Muscle layer of colon (tissue), 2 donors: ENCODE results near the gene KCTD21.

Experiments used
- H3K27ac ChIP-seq: one replicate; pipeline ENCODE4 v1.7.0; 2013; ENCODE audit warnings: low read depth, mild to moderate bottlenecking, low read length, moderate library complexity
- H3K27me3 ChIP-seq, 2 donors: one replicate each; pipeline ENCODE4 v1.7.0; 2013; ENCODE audit warnings: low read length in 2 of 2, mild to moderate bottlenecking in 2 of 2; ENCODE audit not compliant: insufficient read depth in 2 of 2, control insufficient read depth in 1 of 2
- H3K36me3 ChIP-seq: one replicate; pipeline ENCODE4 v1.7.0; 2013; ENCODE audit warnings: mild to moderate bottlenecking, low read length; ENCODE audit not compliant: insufficient read depth
- H3K4me1 ChIP-seq: one replicate; pipeline ENCODE4 v1.7.0; 2013; ENCODE audit warnings: mild to moderate bottlenecking, low read length; ENCODE audit not compliant: insufficient read depth
- H3K4me3 ChIP-seq, 2 donors: one replicate each; pipeline ENCODE4 v1.7.0; 2013; ENCODE audit warnings: low read length in 2 of 2, low read depth in 1 of 2, mild to moderate bottlenecking in 1 of 2, moderate library complexity in 1 of 2
- H3K9ac ChIP-seq: one replicate; pipeline ENCODE4 v1.7.0; 2013; ENCODE audit warnings: low read length
- H3K9me3 ChIP-seq: one replicate; pipeline ENCODE4 v1.7.0; 2013; ENCODE audit warnings: mild to moderate bottlenecking, low read length
- donor health status: abdominal sarcoma.
- donor health status: Adenocarcinoma of cecum.

Gene KCTD21

DNA sequence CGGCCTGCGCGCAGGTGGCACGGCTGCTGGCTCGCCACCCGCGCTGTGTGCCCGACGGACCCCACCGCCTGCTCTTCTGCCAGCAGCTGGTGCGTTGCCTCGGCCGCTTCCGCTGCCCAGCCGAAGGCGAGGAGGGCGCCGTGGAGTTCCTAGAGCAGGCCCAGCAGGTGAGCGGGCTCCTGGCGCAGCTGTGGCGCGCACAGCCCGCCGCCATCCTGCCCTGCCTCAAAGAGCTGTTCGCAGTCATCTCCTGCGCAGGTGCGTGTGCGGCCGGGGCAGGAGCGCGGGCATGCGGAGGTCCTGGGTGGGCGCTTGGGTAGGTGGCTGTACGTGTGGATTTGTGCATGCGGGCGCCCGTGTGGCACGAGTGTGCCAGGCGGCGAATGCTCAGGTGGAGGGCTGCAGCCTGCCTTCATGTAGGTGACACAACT is 8.2 kb upstream of the KCTD21 start:
- Histone ChIP-seq H3K27ac (no peak overlapping the region), H3K36me3 (peaks cover 35% of the 10 kb centered on the region), H3K9me3 (no peaks in the 10 kb centered on the region), H3K9ac (no peak overlapping the region), H3K27me3 (no peaks in the 10 kb centered on the region), H3K4me1 (no peaks in the 10 kb centered on the region), H3K4me3 (no peak overlapping the region)

DNA sequence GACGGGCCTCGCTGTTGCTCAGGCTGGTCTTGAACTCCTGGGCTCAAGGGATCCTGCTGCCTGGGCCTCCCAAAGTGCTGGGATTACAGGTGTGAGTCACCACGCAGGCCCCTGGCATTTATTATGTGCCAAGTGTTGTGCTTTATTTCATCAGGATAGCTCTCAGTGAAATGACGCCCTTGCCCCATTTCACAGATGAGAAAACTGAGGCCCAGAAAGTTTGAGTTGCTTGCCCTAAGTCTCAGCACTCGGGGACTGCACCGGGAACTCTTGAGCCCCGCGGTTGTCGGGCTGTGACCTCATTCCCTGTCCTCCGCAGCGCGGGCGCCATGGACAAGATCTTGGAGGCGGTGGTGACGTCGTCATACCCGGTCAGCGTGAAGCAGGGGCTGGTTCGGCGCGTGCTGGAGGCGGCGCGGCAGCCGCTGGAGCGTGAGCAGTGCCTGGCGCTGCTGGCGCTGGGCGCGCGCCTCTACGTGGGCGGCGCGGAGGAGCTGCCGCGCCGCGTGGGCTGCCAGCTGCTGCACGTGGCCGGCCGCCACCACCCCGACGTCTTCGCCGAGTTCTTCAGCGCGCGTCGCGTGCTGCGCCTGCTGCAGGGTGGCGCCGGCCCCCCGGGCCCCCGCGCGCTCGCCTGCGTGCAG is 7.6 kb upstream of the KCTD21 start:
- no peak overlapping the region for H3K9ac ChIP-seq
- H3K36me3 ChIP-seq, result peaks cover 30% of the 10 kb centered on the region
- H3K9me3 ChIP-seq, result no peaks in the 10 kb centered on the region
- no peaks in the 10 kb centered on the region for H3K27me3 ChIP-seq
- H3K4me1 ChIP-seq, result peaks cover 4% of the 10 kb centered on the region
- no peak overlapping the region for H3K27ac ChIP-seq
- no peak overlapping the region for H3K4me3 ChIP-seq

- H3K27me3 ChIP-seq, result no peaks in the 10 kb centered on the region
- H3K9ac ChIP-seq, result no peak overlapping the region
- no peaks in the 10 kb centered on the region for H3K9me3 ChIP-seq
- no peak overlapping the region for H3K27ac ChIP-seq
- H3K4me3 ChIP-seq, result no peak overlapping the region
- peaks cover 15% of the 10 kb centered on the region for H3K36me3 ChIP-seq
- H3K4me1 ChIP-seq, result peaks cover 19% of the 10 kb centered on the region
These were observed 6.1 kb upstream of the KCTD21 start for GRCh38 chr11:78194490-78194889.

DNA sequence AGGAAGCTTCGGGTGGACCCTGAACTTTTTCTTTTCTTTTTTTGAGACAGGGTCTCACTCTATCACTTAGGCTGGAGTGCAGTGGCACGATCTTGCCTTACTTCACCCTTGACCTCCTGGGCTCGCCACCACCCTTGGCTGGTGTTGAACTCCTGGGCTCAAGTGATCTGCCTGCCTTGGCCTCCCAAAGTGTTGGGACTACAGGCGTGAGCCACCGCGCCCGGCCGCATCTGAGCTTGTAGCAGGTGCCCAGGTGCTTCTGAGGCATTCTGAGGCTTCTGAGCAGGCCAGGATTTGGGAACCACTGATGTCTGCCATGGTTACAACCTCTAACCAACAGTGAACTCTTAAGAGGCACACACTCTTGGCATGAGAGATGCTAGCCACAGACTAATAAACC is 5.4 kb upstream of the KCTD21 start:
- Histone ChIP-seq H3K36me3 (peaks cover 14% of the 10 kb centered on the region), H3K4me3 (no peak overlapping the region), H3K27ac (no peak overlapping the region), H3K27me3 (no peaks in the 10 kb centered on the region), H3K9ac (no peak overlapping the region), H3K9me3 (no peaks in the 10 kb centered on the region), H3K4me1 (peaks cover 24% of the 10 kb centered on the region)

DNA sequence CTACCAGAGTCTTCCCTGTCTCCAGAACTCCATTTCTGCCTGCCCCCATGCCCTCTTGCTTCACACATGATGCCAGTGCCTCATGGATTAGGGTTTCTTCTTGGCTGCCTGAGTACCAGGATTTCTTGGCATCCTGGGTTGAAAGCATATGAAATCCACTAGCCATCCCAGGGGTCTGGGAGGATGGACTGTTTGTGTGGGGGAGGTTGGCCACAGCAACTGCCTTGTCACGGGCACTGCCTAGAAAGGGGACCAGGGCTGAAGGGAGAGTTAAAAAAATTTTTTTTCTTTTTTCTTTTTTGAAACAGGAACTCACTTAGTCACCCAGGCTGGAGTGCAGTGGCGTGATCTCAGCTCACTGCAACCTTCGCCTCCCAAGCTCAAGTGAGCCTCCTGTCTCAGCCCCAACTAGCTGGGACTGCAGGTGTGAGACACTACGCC is 4.5 kb upstream of the KCTD21 start:
- no peak overlapping the region for H3K9ac ChIP-seq
- H3K4me1 ChIP-seq, result peaks cover 24% of the 10 kb centered on the region
- H3K4me3 ChIP-seq, result no peak overlapping the region
- no peaks in the 10 kb centered on the region for H3K9me3 ChIP-seq
- no peak overlapping the region for H3K27ac ChIP-seq
- no peaks in the 10 kb centered on the region for H3K27me3 ChIP-seq
- peaks cover 6% of the 10 kb centered on the region for H3K36me3 ChIP-seq

- Histone ChIP-seq H3K4me3 (no peak overlapping the region), H3K36me3 (peaks cover under 1% of the 10 kb centered on the region), H3K27me3 (no peaks in the 10 kb centered on the region), H3K9me3 (no peaks in the 10 kb centered on the region), H3K4me1 (peaks cover 27% of the 10 kb centered on the region), H3K27ac (no peak overlapping the region), H3K9ac (no peak overlapping the region)
These were observed 3.8 kb upstream of the KCTD21 start for GRCh38 chr11:78192223-78192719.

DNA sequence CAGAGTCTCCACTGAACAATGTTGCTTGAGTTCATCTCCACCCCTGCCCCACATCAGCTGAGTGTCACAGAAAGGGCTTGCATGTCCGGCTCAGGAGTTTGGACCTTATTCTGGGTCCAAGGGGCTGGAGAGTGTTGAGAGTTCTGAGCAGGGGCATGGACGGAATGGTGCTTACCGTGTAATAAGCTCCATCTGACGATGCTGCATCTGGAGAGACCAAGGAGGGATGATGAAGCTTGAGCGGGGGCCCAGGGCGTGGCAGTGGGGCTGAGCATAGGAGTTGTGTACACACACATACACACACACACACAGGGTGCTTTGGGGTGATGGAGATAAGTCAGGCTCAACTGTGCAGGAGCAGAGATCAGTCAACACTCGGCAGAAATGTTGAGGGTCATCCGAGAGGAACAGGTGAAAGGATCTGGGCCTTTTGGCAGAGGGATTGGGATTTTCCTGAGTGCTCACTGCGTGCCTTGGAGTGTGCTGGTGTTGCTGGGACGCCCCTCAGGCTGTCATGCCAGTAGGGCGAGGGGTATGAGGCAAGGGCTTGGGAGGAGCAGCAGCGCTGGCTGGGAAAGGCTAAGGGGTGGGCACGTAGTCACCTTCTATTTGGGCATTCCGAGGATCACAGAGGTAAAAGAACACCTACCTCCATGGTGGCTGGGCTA is 2.6 kb upstream of the KCTD21 start:
- Histone ChIP-seq H3K9ac (no peak overlapping the region), H3K4me1 (peaks cover 38% of the 10 kb centered on the region), H3K36me3 (no peaks in the 10 kb centered on the region), H3K9me3 (no peaks in the 10 kb centered on the region), H3K27me3 (no peaks in the 10 kb centered on the region), H3K4me3 (peak overlapping the region in 1 of 2 donors; percentile 8), H3K27ac (no peak overlapping the region)

GRCh38 chr11:78190374-78190773 is 1.9 kb upstream of the KCTD21 start:
- Histone ChIP-seq H3K9ac (no peak overlapping the region), H3K4me3 (peak overlapping the region in 1 of 2 donors; percentile 8)

DNA sequence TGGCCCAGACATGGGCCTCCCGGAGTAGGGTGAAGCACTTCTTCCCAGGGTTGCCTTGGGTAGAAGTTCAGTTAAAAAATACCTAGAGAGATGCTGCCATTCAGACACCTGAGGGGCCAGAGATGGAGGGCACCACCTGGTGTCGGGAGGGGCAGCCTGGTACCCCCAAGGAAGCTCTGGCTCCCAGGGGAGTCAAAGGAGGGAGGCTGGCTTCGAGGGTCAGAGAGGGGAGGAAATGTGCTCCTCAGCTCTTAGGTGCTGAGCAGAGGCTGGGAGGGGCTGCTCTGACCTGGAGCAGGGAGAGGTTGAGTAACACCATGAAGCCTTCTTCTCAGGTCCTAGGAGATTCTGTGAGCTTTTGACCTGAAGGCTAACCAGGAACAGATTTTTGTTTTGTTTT is 1.4 kb upstream of the KCTD21 start:
- no peaks in the 10 kb centered on the region for H3K36me3 ChIP-seq
- H3K9ac ChIP-seq, result peak overlapping the region; percentile 54
- peaks cover 38% of the 10 kb centered on the region for H3K4me1 ChIP-seq
- H3K9me3 ChIP-seq, result no peaks in the 10 kb centered on the region
- H3K27me3 ChIP-seq, result no peaks in the 10 kb centered on the region
- H3K4me3 ChIP-seq, result peak overlapping the region; percentile 94 to 95
- H3K27ac ChIP-seq, result peak overlapping the region; percentile 17

More at GRCh38 chr11:78190374-78190773, 1.9 kb upstream of the KCTD21 start:
- Histone ChIP-seq H3K4me1 (peaks cover 38% of the 10 kb centered on the region), H3K27ac (no peak overlapping the region), H3K27me3 (no peaks in the 10 kb centered on the region), H3K36me3 (no peaks in the 10 kb centered on the region), H3K9me3 (no peaks in the 10 kb centered on the region)

GRCh38 chr11:78189174-78189724 is 823 bp upstream of the KCTD21 start:
- no peaks in the 10 kb centered on the region for H3K9me3 ChIP-seq
- H3K4me1 ChIP-seq, result peaks cover 38% of the 10 kb centered on the region
- no peaks in the 10 kb centered on the region for H3K36me3 ChIP-seq
- H3K27me3 ChIP-seq, result no peaks in the 10 kb centered on the region
- peak overlapping the region; percentile 87 for H3K27ac ChIP-seq
- H3K9ac ChIP-seq, result peak overlapping the region; percentile 54
- peak overlapping the region; percentile 94 to 95 for H3K4me3 ChIP-seq

DNA sequence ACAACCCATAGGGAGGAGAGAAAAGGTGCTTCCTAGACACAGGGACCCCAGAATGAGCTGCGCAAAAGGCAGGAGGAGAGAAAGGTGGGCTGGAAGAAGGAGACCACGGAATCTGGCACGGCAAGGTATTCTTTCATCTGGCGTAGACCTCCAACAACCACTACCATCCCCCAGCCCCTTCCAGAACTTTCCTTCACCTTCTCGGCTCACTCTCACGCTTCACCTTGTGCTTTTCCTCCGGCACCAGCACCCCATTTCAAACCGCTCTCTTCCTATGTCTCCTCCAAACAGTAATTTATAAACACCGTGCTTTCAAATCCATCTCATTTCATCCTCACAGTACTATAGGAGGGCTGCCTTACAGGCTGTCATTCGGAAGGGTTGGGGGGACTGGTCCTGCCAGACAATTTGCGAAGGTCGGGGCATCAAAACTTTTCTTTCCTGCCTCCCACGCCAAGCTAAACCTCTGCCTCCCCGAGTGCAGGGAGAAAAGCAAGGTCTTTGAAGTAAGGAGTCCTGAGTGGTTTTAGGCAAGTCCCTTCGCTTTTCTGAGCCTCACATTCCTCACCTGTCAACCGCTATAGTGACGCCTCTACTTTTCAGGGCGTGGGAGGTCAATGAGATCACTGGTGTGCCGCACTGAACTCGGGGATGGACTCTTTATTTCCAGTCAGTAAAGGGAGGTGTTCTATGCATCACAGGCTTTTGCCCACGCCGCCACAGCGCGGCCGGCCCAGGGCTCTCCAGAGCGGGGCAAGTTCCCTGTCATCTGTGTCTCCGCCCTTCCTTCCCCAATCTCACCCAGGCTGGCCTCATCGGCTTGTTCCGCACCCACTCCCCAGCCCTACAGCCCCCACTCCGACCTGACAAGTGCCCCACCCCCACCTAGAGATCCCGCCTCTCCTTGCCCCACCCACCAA is 800 bp downstream of the KCTD21 start:
- H3K9me3 ChIP-seq, result no peaks in the 10 kb centered on the region
- H3K9ac ChIP-seq, result peak overlapping the region; percentile 79
- H3K4me3 ChIP-seq, result peak overlapping the region; percentile 94 to 95
- no peaks in the 10 kb centered on the region for H3K36me3 ChIP-seq
- no peaks in the 10 kb centered on the region for H3K27me3 ChIP-seq
- H3K27ac ChIP-seq, result peak overlapping the region; percentile 87
- H3K4me1 ChIP-seq, result peaks cover 38% of the 10 kb centered on the region
